ENCODE data around the gene SLC38A2.
"Not testable (repeated sequence)": the region's sequence is repeated elsewhere in the genome, so short reads cannot be mapped to it uniquely, and the experiment has no call there.

Gene SLC38A2

GRCh38 chr12:46359667-46360280 lies 12.8 kb downstream of the SLC38A2 start:
- no peak for DNase-seq

GRCh38 chr12:46358791-46359666 lies 13.5 kb downstream of the SLC38A2 start:
- no peak for DNase-seq

GRCh38 chr12:46358325-46358700 lies 14.3 kb downstream of the SLC38A2 start:
- no peak for DNase-seq

GRCh38 chr12:46357438-46358324 lies 14.9 kb downstream of the SLC38A2 start:
- no peak for DNase-seq

GRCh38 chr12:46356655-46357437 lies 15.7 kb downstream of the SLC38A2 start:
- DNase-seq = no peak

GRCh38 chr12:46354802-46355199 lies 17.8 kb downstream of the SLC38A2 start:
- no peak for DNase-seq

GRCh38 chr12:46354111-46354801 lies 18.3 kb downstream of the SLC38A2 start:
- DNase-seq = no peak

GRCh38 chr12:46351886-46352650 lies 20.5 kb downstream of the SLC38A2 start:
- no peak for DNase-seq

- no peak for DNase-seq
These were observed 21.4 kb downstream of the SLC38A2 start for GRCh38 chr12:46351138-46351537.

GRCh38 chr12:46349253-46349652 lies 23.3 kb downstream of the SLC38A2 start:
- DNase-seq = no peak

GRCh38 chr12:46343118-46343852 lies 29.3 kb downstream of the SLC38A2 start:
- DNase-seq = no peak

- no peak for DNase-seq
These were observed 30.0 kb downstream of the SLC38A2 start for GRCh38 chr12:46342562-46343033.

GRCh38 chr12:46339051-46339450 lies 33.5 kb downstream of the SLC38A2 start:
- no peak for DNase-seq

GRCh38 chr12:46332260-46332659 lies 40.3 kb downstream of the SLC38A2 start:
- DNase-seq = no peak

GRCh38 chr12:46325075-46325474 lies 47.5 kb downstream of the SLC38A2 start:
- DNase-seq = not testable (repeated sequence)

- DNase-seq = no peak
These were observed 51.8 kb downstream of the SLC38A2 start for GRCh38 chr12:46320731-46321130.

GRCh38 chr12:46318037-46318436 lies 54.5 kb downstream of the SLC38A2 start:
- no peak for DNase-seq

Data from activated CD4-positive, alpha-beta T cell treated with anti-CD3 and anti-CD28 coated beads for 48 hours (primary cell).